ENCODE data around the gene RFX2. TPM values are rescaled to one million over a fixed set of nuclear protein-coding genes. Genes with fewer than 3 reads are reported as not detected.

RFX2 gene
- total and polyA plus RNA-seq, 9 of the 15 experiments (the other 6 are each of a cell fraction or from before 2014, with no cell fraction given): 3.6 to 18.7 (median 8.7) TPM

DNA sequence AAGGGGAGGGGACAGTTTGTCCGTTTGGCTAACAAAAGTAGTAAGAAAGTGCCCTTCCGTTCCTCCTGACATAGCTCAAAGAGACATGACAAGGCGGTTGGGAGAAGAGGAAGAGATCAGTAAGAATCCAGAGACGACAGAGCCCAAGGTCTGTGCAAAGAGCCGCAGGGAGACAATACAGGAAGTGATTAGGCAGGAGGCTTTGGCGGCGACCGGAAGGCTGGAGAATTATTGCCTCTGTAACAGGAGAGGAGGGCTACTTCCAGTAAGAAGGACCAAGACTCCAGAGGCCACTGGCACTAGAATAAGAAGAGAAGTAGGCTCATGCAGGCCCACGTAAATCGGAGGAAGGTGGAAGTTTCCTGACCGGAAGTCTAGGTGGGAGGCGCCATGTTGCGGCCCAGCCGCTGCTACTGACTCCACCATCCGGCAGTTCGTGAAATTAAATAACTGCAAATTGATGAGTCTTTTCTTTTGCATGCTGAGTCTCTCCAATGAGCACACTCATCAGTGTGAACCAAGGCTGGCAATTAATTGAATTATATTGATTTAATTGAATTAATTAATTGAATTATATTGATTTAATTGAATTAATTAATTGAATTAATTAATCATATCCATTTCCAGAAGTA, 9.9 kb downstream of the RFX2 start (continued):
- TF ChIP-seq TFAP4 (CRISPR knock-in tag; IDR thresholded peaks at IDR 0.05; ENCODE audit: borderline replicate concordance) (peak; percentile 52; the same call in 1 of the 2 replicates), NR2C1 (IDR thresholded peaks at IDR 0.05) (no peak; the same call in 1 of the 2 replicates), NR2C1 (tag; IDR thresholded peaks at IDR 0.05) (peak; percentile 68), ARNT (IDR thresholded peaks at IDR 0.05) (0 out of 4 replicates have a peak, but pooled peaks of 1 of the 2 experiments have one; percentile 25), MYNN (IDR thresholded peaks at IDR 0.05) (no peak), MYNN (CRISPR knock-in tag; IDR thresholded peaks at IDR 0.05) (no peak), ZNF584 (CRISPR knock-in tag; IDR thresholded peaks at IDR 0.05; ENCODE audit: low read depth) (peak; percentile 90), NFRKB (IDR thresholded peaks at IDR 0.05; ENCODE audit: low read depth) (peak; percentile 89), MECOM (CRISPR knock-in tag; IDR thresholded peaks at IDR 0.05) (peak; percentile 50; the same call in 1 of the 2 replicates), PBX2 (CRISPR knock-in tag; IDR thresholded peaks at IDR 0.05; ENCODE audit: low read depth) (no peak), PBX2 (tag; conservative IDR thresholded peaks at IDR 0.05; ENCODE audit: low read depth) (peak; percentile 35; the same call in 1 of the 2 replicates), PHTF2 (CRISPR knock-in tag; IDR thresholded peaks at IDR 0.05) (no peak), MTA3 (IDR thresholded peaks at IDR 0.05; ENCODE audit: borderline replicate concordance) (0 out of 2 replicates have a peak, but pooled peaks have one; percentile 49), EHMT2 (IDR thresholded peaks at IDR 0.05) (peak; percentile 93), WHSC1 (IDR thresholded peaks at IDR 0.05; ENCODE audit: low read length) (no peak), GABPB1 (CRISPR knock-in tag; IDR thresholded peaks at IDR 0.05) (peak; percentile 91), RB1 (IDR thresholded peaks at IDR 0.05; ENCODE audit: low read depth) (peak; percentile 15; the same call in 1 of the 2 replicates)
- TF ChIP-seq, protein P1, sequence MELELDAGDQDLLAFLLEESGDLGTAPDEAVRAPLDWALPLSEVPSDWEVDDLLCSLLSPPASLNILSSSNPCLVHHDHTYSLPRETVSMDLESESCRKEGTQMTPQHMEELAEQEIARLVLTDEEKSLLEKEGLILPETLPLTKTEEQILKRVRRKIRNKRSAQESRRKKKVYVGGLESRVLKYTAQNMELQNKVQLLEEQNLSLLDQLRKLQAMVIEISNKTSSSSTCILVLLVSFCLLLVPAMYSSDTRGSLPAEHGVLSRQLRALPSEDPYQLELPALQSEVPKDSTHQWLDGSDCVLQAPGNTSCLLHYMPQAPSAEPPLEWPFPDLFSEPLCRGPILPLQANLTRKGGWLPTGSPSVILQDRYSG (tag; conservative IDR thresholded peaks at IDR 0.05; ENCODE audit: low read depth): peak; percentile 84; the same call in 1 of the 2 replicates
- TF ChIP-seq, protein P2, sequence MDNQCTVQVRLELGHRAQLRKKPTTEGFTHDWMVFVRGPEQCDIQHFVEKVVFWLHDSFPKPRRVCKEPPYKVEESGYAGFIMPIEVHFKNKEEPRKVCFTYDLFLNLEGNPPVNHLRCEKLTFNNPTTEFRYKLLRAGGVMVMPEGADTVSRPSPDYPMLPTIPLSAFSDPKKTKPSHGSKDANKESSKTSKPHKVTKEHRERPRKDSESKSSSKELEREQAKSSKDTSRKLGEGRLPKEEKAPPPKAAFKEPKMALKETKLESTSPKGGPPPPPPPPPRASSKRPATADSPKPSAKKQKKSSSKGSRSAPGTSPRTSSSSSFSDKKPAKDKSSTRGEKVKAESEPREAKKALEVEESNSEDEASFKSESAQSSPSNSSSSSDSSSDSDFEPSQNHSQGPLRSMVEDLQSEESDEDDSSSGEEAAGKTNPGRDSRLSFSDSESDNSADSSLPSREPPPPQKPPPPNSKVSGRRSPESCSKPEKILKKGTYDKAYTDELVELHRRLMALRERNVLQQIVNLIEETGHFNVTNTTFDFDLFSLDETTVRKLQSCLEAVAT (IDR thresholded peaks at IDR 0.05): peak in 1 of 2 experiments; percentile 35; a peak in 1 of 4 replicates
